EH (cell line): Measurements from ENCODE around the gene LRRC41.
"Not testable (repeated sequence)": the region's sequence is repeated elsewhere in the genome, so short reads cannot be mapped to it uniquely, and the experiment has no call there.

ENCODE experiments used
- DNase-seq: peaks from one replicate; pipeline ENCODE4 v3.0.0-alpha.2; 2015; ENCODE audit warnings: low read depth

LRRC41 gene

GRCh38 chr1:46303038-46303871 is at the start of gene LRRC41, which contains the start of gene UQCRH:
Gene LRRC41 (minus strand): TSS chr1:46303616. CDS start chr1:46303322, 294 bp downstream.
Gene UQCRH (plus strand): TSS chr1:46303698. CDS start chr1:46303767, 69 bp downstream.
- DNase-seq, result peak; percentile 97

- no peak for DNase-seq
Measured at GRCh38 chr1:46352363-46352762, 48.9 kb upstream of the LRRC41 start.

GRCh38 chr1:46345281-46345680 is 41.9 kb upstream of the LRRC41 start:
- DNase-seq, result no peak

- DNase-seq, result no peak
Measured at GRCh38 chr1:46344481-46344880, 41.1 kb upstream of the LRRC41 start.

- no peak for DNase-seq
Measured at GRCh38 chr1:46343705-46344104, 40.3 kb upstream of the LRRC41 start.

- DNase-seq, result no peak
Measured at GRCh38 chr1:46343351-46343695, 39.9 kb upstream of the LRRC41 start.

- DNase-seq, result no peak
Measured at GRCh38 chr1:46342677-46343350, 39.4 kb upstream of the LRRC41 start.

- DNase-seq, result peak; percentile 57
Measured at GRCh38 chr1:46342084-46342656, 38.8 kb upstream of the LRRC41 start.

GRCh38 chr1:46341222-46342083 is 38.0 kb upstream of the LRRC41 start:
- DNase-seq, result no peak

GRCh38 chr1:46340404-46341221 is 37.2 kb upstream of the LRRC41 start, which contains the start of gene NSUN4:
Gene NSUN4 (plus strand): TSS chr1:46340807. CDS start chr1:46340827, 20 bp downstream.
- DNase-seq, result peak; percentile 96

- DNase-seq, result not testable (repeated sequence)
Measured at GRCh38 chr1:46337409-46337808, 34.0 kb upstream of the LRRC41 start.

- no peak for DNase-seq
Measured at GRCh38 chr1:46335081-46335480, 31.7 kb upstream of the LRRC41 start.

GRCh38 chr1:46334030-46334384 is 30.6 kb upstream of the LRRC41 start:
- no peak for DNase-seq

- peak; percentile 57 for DNase-seq
Measured at GRCh38 chr1:46333300-46334029, 30.0 kb upstream of the LRRC41 start.

GRCh38 chr1:46331786-46332540 is 28.5 kb upstream of the LRRC41 start:
- DNase-seq, result not testable (repeated sequence)

GRCh38 chr1:46330381-46330780 is 27.0 kb upstream of the LRRC41 start:
- DNase-seq, result not testable (repeated sequence)

GRCh38 chr1:46329807-46330206 is 26.4 kb upstream of the LRRC41 start:
- not testable (repeated sequence) for DNase-seq

GRCh38 chr1:46328182-46328581 is 24.8 kb upstream of the LRRC41 start:
- DNase-seq, result not testable (repeated sequence)

GRCh38 chr1:46325285-46326076 is 22.1 kb upstream of the LRRC41 start:
- DNase-seq, result not testable (repeated sequence)
